ENCODE results near the gene ZNF628.

The ZNF628 gene

GRCh38 chr19:55482967-55483705 lies 6.7 kb downstream of the ZNF628 start:
- H3K36me3 ChIP-seq (ENCODE audit: insufficient read depth, low read length) = no peaks in the 10 kb centered on the region
- peaks cover 12% of the 10 kb centered on the region for H3K79me2 ChIP-seq (ENCODE audit: insufficient read depth, low read length)
- peaks cover 22% of the 10 kb centered on the region for H3K4me1 ChIP-seq (ENCODE audit: insufficient read depth, low read length, poor library complexity, severe bottlenecking)
- H3K4me3 ChIP-seq (ENCODE audit: low read length, poor library complexity, severe bottlenecking) = no peak overlapping the region
- no peak overlapping the region for H3K4me2 ChIP-seq (ENCODE audit: low read depth, low read length, poor library complexity, severe bottlenecking)
- peaks cover 4% of the 10 kb centered on the region for H4K20me1 ChIP-seq (ENCODE audit: insufficient read depth, low read length, poor library complexity, severe bottlenecking)
- no peaks in the 10 kb centered on the region for H3K9me3 ChIP-seq (ENCODE audit: insufficient read depth, low read depth, low read length)
- no peaks in the 10 kb centered on the region for H3F3A ChIP-seq (ENCODE audit: low read depth)
- no peaks in the 10 kb centered on the region for H3K9me2 ChIP-seq (replicated peaks; ENCODE audit: low read depth, low read length)
- H2AFZ ChIP-seq (ENCODE audit: low read length) = no peak overlapping the region
- no peaks in the 10 kb centered on the region for H3K27me3 ChIP-seq (ENCODE audit: insufficient read depth, low read length, poor library complexity, severe bottlenecking)
- no peak overlapping the region for H3K9ac ChIP-seq (ENCODE audit: low read depth, low read length, poor library complexity, severe bottlenecking)
- TF ChIP-seq EZH2phosphoT487 (IDR thresholded peaks at IDR 0.05; ENCODE audit: borderline replicate concordance) (no peak), CTCF (conservative IDR thresholded peaks at IDR 0.05; ENCODE audit: low read length) (no peak)

- peak overlapping the region; percentile 93 for H3K4me2 ChIP-seq (ENCODE audit: low read depth, low read length, poor library complexity, severe bottlenecking)
- no peaks in the 10 kb centered on the region for H3K9me2 ChIP-seq (replicated peaks; ENCODE audit: low read depth, low read length)
Observed at GRCh38 chr19:55483706-55484592, 7.5 kb downstream of the ZNF628 start.

More at GRCh38 chr19:55483706-55484592, 7.5 kb downstream of the ZNF628 start:
- no peak overlapping the region for H2AFZ ChIP-seq (ENCODE audit: low read length)
- TF ChIP-seq EZH2phosphoT487 (IDR thresholded peaks at IDR 0.05; ENCODE audit: borderline replicate concordance) = no peak
- no peak for TF ChIP-seq CTCF (conservative IDR thresholded peaks at IDR 0.05; ENCODE audit: low read length)
- H3K9me3 ChIP-seq (ENCODE audit: insufficient read depth, low read depth, low read length) = no peaks in the 10 kb centered on the region
- H3K79me2 ChIP-seq (ENCODE audit: insufficient read depth, low read length) = peaks cover 4% of the 10 kb centered on the region; the same call in 1 of the 2 replicates
- H3K9ac ChIP-seq (ENCODE audit: low read depth, low read length, poor library complexity, severe bottlenecking) = peak overlapping the region; percentile 77
- peak overlapping the region; percentile 80 for H3K4me3 ChIP-seq (ENCODE audit: low read length, poor library complexity, severe bottlenecking)
- H3F3A ChIP-seq (ENCODE audit: low read depth) = no peaks in the 10 kb centered on the region
- H3K27me3 ChIP-seq (ENCODE audit: insufficient read depth, low read length, poor library complexity, severe bottlenecking) = no peaks in the 10 kb centered on the region
- no peaks in the 10 kb centered on the region for H3K36me3 ChIP-seq (ENCODE audit: insufficient read depth, low read length)
- peaks cover 4% of the 10 kb centered on the region for H4K20me1 ChIP-seq (ENCODE audit: insufficient read depth, low read length, poor library complexity, severe bottlenecking)
- peaks cover 19% of the 10 kb centered on the region for H3K4me1 ChIP-seq (ENCODE audit: insufficient read depth, low read length, poor library complexity, severe bottlenecking)
